Measurements from ENCODE around the gene METTL8. TPM values are rescaled to one million over a fixed set of nuclear protein-coding genes. Genes with fewer than 3 reads are reported as not detected.
"Not testable (repeated sequence)": the region's sequence is repeated elsewhere in the genome, so short reads cannot be mapped to it uniquely, and the experiment has no call there.

METTL8 gene
- total RNA-seq, 1 donor from 2014 or later, result 41.6 TPM

GRCh38 chr2:171365778-171366177 lies 68.0 kb downstream of the METTL8 start:
- Mint-ChIP-seq H3K27ac (no peak overlapping the region), H3K27me3 (ENCODE audit: low read depth) (no peaks in the 10 kb centered on the region), H3K36me3 (peaks cover 16% of the 10 kb centered on the region), H3K4me1 (no peaks in the 10 kb centered on the region), H3K4me3 (no peak overlapping the region), H3K9me3 (peaks cover 18% of the 10 kb centered on the region)
- TF ChIP-seq CTCF (IDR thresholded peaks at IDR 0.05; ENCODE audit: unreplicated experiment), result no peak
- DNase-seq (ENCODE audit: low spot score in 2 of 2, unreplicated experiment in 2 of 2), result no peak

GRCh38 chr2:171365232-171365631 lies 68.6 kb downstream of the METTL8 start:
- H3K4me3 Mint-ChIP-seq, result no peak overlapping the region
- H3K27me3 Mint-ChIP-seq (ENCODE audit: low read depth), result no peaks in the 10 kb centered on the region
- H3K36me3 Mint-ChIP-seq, result peaks cover 16% of the 10 kb centered on the region
- H3K9me3 Mint-ChIP-seq, result peaks cover 18% of the 10 kb centered on the region
- no peak overlapping the region for H3K27ac Mint-ChIP-seq
- no peaks in the 10 kb centered on the region for H3K4me1 Mint-ChIP-seq
- DNase-seq (ENCODE audit: low spot score in 2 of 2, unreplicated experiment in 2 of 2), result no peak
- TF ChIP-seq CTCF (IDR thresholded peaks at IDR 0.05; ENCODE audit: unreplicated experiment), result no peak

- no peaks in the 10 kb centered on the region for H3K4me1 Mint-ChIP-seq
These were observed 71.4 kb downstream of the METTL8 start for GRCh38 chr2:171362396-171362795.

GRCh38 chr2:171360905-171361304 lies 72.9 kb downstream of the METTL8 start:
- H3K27me3 Mint-ChIP-seq (ENCODE audit: low read depth), result no peaks in the 10 kb centered on the region
- H3K4me1 Mint-ChIP-seq, result no peaks in the 10 kb centered on the region
- H3K4me3 Mint-ChIP-seq, result no peak overlapping the region
- peaks cover 23% of the 10 kb centered on the region for H3K9me3 Mint-ChIP-seq
- H3K27ac Mint-ChIP-seq, result no peak overlapping the region
- no peak for TF ChIP-seq CTCF (IDR thresholded peaks at IDR 0.05; ENCODE audit: unreplicated experiment)
- H3K36me3 Mint-ChIP-seq, result peaks cover 32% of the 10 kb centered on the region
- DNase-seq (ENCODE audit: low spot score in 2 of 2, unreplicated experiment in 2 of 2), result no peak

More at GRCh38 chr2:171362396-171362795, 71.4 kb downstream of the METTL8 start:
- H3K4me3 Mint-ChIP-seq, result no peak overlapping the region
- no peak overlapping the region for H3K27ac Mint-ChIP-seq
- TF ChIP-seq CTCF (IDR thresholded peaks at IDR 0.05; ENCODE audit: unreplicated experiment), result no peak
- no peaks in the 10 kb centered on the region for H3K27me3 Mint-ChIP-seq (ENCODE audit: low read depth)
- H3K9me3 Mint-ChIP-seq, result peaks cover 30% of the 10 kb centered on the region
- H3K36me3 Mint-ChIP-seq, result peaks cover 33% of the 10 kb centered on the region
- no peak for DNase-seq (ENCODE audit: low spot score in 2 of 2, unreplicated experiment in 2 of 2)

- not testable (repeated sequence) for H3K4me1 Mint-ChIP-seq; H3K27ac Mint-ChIP-seq; H3K27me3 Mint-ChIP-seq (ENCODE audit: low read depth); H3K4me3 Mint-ChIP-seq; DNase-seq (ENCODE audit: low spot score in 2 of 2, unreplicated experiment in 2 of 2)
- Mint-ChIP-seq H3K36me3 (peaks cover 54% of the 10 kb centered on the region), H3K9me3 (peaks cover 35% of the 10 kb centered on the region)
These were observed 80.0 kb downstream of the METTL8 start for GRCh38 chr2:171353746-171354145.

- Mint-ChIP-seq H3K27ac (peak overlapping the region; percentile 32), H3K36me3 (peaks cover 9% of the 10 kb centered on the region), H3K4me1 (peaks cover 7% of the 10 kb centered on the region), H3K4me3 (no peak overlapping the region), H3K9me3 (peaks cover 9% of the 10 kb centered on the region), H3K27me3 (ENCODE audit: low read depth) (no peaks in the 10 kb centered on the region)
- TF ChIP-seq CTCF (IDR thresholded peaks at IDR 0.05; ENCODE audit: unreplicated experiment), result no peak
- no peak for DNase-seq (ENCODE audit: low spot score in 2 of 2, unreplicated experiment in 2 of 2)
These were observed 85.7 kb downstream of the METTL8 start for GRCh38 chr2:171348056-171348455.

Measured in mesothelial cell of epicardium (in vitro differentiated cells).